ENCODE data around the gene PRKN. TPM values are rescaled to one million over a fixed set of nuclear protein-coding genes. Genes with fewer than 3 reads are reported as not detected.

PRKN gene
- total and polyA plus RNA-seq, 2 donors (not counting 3 experiments of a cell fraction or from before 2014, with no cell fraction given) = 0.06 TPM; not detected in 1

- Histone ChIP-seq H3K27me3 (ENCODE audit: control insufficient read depth in 2 of 2, insufficient read depth in 2 of 2, low read length in 2 of 2) (no peaks in the 10 kb centered on the region), H3K9ac (replicated peaks; ENCODE audit: extremely low read depth, insufficient read depth, low read length) (no peak overlapping the region), H3K4me1 (ENCODE audit: control insufficient read depth, extremely low read depth, insufficient read depth, low read length) (no peaks in the 10 kb centered on the region), H3K9me1 (replicated peaks; ENCODE audit: control insufficient read depth, extremely low read depth, insufficient read depth, low read length) (no peaks in the 10 kb centered on the region), H2AFZ (ENCODE audit: low read depth, low read length) (no peak overlapping the region), H3K4me2 (ENCODE audit: insufficient read depth, low read length) (no peak overlapping the region), H3K9me3 (replicated peaks; ENCODE audit: control insufficient read depth, insufficient read depth, low read length) (no peaks in the 10 kb centered on the region), H4K20me1 (replicated peaks; ENCODE audit: control insufficient read depth, extremely low read depth, insufficient read depth, low read length) (no peaks in the 10 kb centered on the region), H3K4me3 (replicated peaks in 1 of 3; ENCODE audit: insufficient read depth in 1 of 3, low read depth in 1 of 3, low read length in 3 of 3) (no peak overlapping the region), H3K36me3 (ENCODE audit: control insufficient read depth in 2 of 2, extremely low read depth in 1 of 2, insufficient read depth in 2 of 2, low read length in 2 of 2) (no peaks in the 10 kb centered on the region), H3K79me2 (ENCODE audit: control insufficient read depth, insufficient read depth, low read length) (no peaks in the 10 kb centered on the region), H3K27ac (ENCODE audit: insufficient read depth, low read depth, low read length) (no peak overlapping the region)
- CTCF ChIA-PET = no interaction called here
- TF ChIP-seq MYC (IDR thresholded peaks at IDR 0.05; ENCODE audit: low read depth, low read length) (no peak), GATA2 (IDR thresholded peaks at IDR 0.05; ENCODE audit: insufficient read depth, insufficient read length, low read depth, low read length) (no peak), EZH2 (IDR thresholded peaks at IDR 0.05; ENCODE audit: borderline replicate concordance, low read depth, low read length, severe bottlenecking) (no peak), JUN (IDR thresholded peaks at IDR 0.05; ENCODE audit: borderline replicate concordance, insufficient read depth, insufficient read length, low read depth) (no peak), FOS (IDR thresholded peaks at IDR 0.05; ENCODE audit: borderline replicate concordance, insufficient read depth, low read length) (no peak), POLR2A (IDR thresholded peaks at IDR 0.05; ENCODE audit: low read depth, low read length) (no peak), POLR2AphosphoS5 (IDR thresholded peaks at IDR 0.05; ENCODE audit: insufficient read depth, low read depth, low read length) (no peak)
- TF ChIP-seq, protein P1, sequence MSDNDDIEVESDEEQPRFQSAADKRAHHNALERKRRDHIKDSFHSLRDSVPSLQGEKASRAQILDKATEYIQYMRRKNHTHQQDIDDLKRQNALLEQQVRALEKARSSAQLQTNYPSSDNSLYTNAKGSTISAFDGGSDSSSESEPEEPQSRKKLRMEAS (IDR thresholded peaks at IDR 0.05; ENCODE audit: insufficient read depth, insufficient read length) = no peak
- TF ChIP-seq, protein P2, sequence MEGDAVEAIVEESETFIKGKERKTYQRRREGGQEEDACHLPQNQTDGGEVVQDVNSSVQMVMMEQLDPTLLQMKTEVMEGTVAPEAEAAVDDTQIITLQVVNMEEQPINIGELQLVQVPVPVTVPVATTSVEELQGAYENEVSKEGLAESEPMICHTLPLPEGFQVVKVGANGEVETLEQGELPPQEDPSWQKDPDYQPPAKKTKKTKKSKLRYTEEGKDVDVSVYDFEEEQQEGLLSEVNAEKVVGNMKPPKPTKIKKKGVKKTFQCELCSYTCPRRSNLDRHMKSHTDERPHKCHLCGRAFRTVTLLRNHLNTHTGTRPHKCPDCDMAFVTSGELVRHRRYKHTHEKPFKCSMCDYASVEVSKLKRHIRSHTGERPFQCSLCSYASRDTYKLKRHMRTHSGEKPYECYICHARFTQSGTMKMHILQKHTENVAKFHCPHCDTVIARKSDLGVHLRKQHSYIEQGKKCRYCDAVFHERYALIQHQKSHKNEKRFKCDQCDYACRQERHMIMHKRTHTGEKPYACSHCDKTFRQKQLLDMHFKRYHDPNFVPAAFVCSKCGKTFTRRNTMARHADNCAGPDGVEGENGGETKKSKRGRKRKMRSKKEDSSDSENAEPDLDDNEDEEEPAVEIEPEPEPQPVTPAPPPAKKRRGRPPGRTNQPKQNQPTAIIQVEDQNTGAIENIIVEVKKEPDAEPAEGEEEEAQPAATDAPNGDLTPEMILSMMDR (IDR thresholded peaks at IDR 0.05; ENCODE audit: extremely low read depth in 1 of 2, insufficient read depth in 1 of 2, low read depth in 1 of 2, low read length in 2 of 2) = no peak
- BruUV-seq (replicated peaks) = no TSS peak
- DNase-seq (ENCODE audit: low read depth, low spot score) (no peak), FAIRE-seq (no peak)
- intact Hi-C loops (cut with micrococcal nuclease) = no loop called here
- dilution Hi-C loops (cut with MboI; ENCODE audit: extremely low pct_ligation_motif_present, low sequenced_read_pairs) = no loop called here
- POLR2A ChIA-PET = no interaction called here
These were observed 16.6 kb downstream of the PRKN start for GRCh38 chr6:162710936-162711335.

All from endothelial cell of umbilical vein (primary cell).